GM12878 (cell line): ENCODE results near the gene TRIM39. TPM values are rescaled to one million over a fixed set of nuclear protein-coding genes. Genes with fewer than 3 reads are reported as not detected.

ENCODE experiments used
- ATAC-seq: fragments of 200-7000 bp; cut with Tn5 transposase; 3 replicates; pipeline ENCODE4 v1.9.1; 2020; ENCODE audit warnings: mild to moderate bottlenecking, moderate library complexity
- BruUV-seq: library from RNA; stranded (reverse); fragments of 400-500 nt; replicated peaks from 2 replicates; lab custom pipeline; 2021; lab: Mats Ljungman, UMichigan
- CTCF ChIA-PET: fragments of 300-600 bp; sonication (Branson Sonifier 250); formaldehyde crosslinking; extraction: SDS; loops from one replicate; lab custom pipeline; 2021; ENCODE audit warnings: inconsistent platforms; lab: Yijun Ruan, JAX
- POLR2A ChIA-PET: fragments of 350-600 bp; formaldehyde crosslinking; extraction: SDS; loops from one replicate; lab custom pipeline; 2021; ENCODE audit warnings: inconsistent platforms; lab: Charles Lee
- RAD21 ChIA-PET: fragments of 300-600 bp; sonication (Branson Sonifier 250); formaldehyde crosslinking; loops from one replicate; lab custom pipeline; 2023; ENCODE audit warnings: antibody characterized with exemption; ENCODE audit not compliant: unreplicated experiment; lab: Charles Lee
- SMC1A ChIA-PET: fragments of 300-600 bp; sonication (Branson Sonifier 250); formaldehyde crosslinking; loops from one replicate; lab custom pipeline; 2023; ENCODE audit not compliant: unreplicated experiment, uncharacterized antibody; lab: Charles Lee
- DNase-seq: peaks from one replicate; pipeline ENCODE4 v3.0.0-alpha.2; 2011; ENCODE audit warnings: low read depth, low spot score
- FAIRE-seq: peaks from 3 replicates; lab custom pipeline; 2011; peaks lifted over from hg19 to GRCh38; lab: Jason Lieb, UNC
- H2AFZ ChIP-seq: 2 replicates; pipeline ENCODE4 v1.6.0; 2011; ENCODE audit warnings: low read depth, low read length, control low read depth; ENCODE audit not compliant: control insufficient read depth
- H3K27ac ChIP-seq: 2 replicates; pipeline ENCODE4 v1.5.1; 2011; ENCODE audit warnings: control low read depth; ENCODE audit not compliant: control insufficient read depth, insufficient read depth
- H3K27me3 ChIP-seq, 2 experiments: replicated peaks in 1 of 2; 2 replicates each; pipeline versions ENCODE4 v1.6.0 to v1.6.1; 2011; ENCODE audit warnings: low read length in 1 of 2; ENCODE audit not compliant: control insufficient read depth in 2 of 2, insufficient read depth in 2 of 2
- H3K36me3 ChIP-seq, 2 experiments: 2 replicates each; pipeline ENCODE4 v1.5.1; 2011; ENCODE audit warnings: low read length in 1 of 2; ENCODE audit not compliant: control insufficient read depth in 2 of 2, insufficient read depth in 2 of 2
- H3K4me1 ChIP-seq: 2 replicates; pipeline ENCODE4 v1.6.1; 2011; ENCODE audit warnings: mild to moderate bottlenecking, low read length, moderate library complexity, mixed read lengths; ENCODE audit not compliant: control insufficient read depth, insufficient read depth
- H3K4me2 ChIP-seq: 2 replicates; pipeline ENCODE4 v1.6.0; 2011; ENCODE audit warnings: control low read depth; ENCODE audit not compliant: control insufficient read depth, insufficient read depth
- H3K4me3 ChIP-seq: fragments of 200-600 bp; sonication (generic); 2 replicates; pipeline ENCODE4 v1.5.1; 2016
- H3K79me2 ChIP-seq: 2 replicates; pipeline ENCODE4 v1.6.0; 2011; ENCODE audit warnings: low read length; ENCODE audit not compliant: control insufficient read depth, insufficient read depth
- H3K9ac ChIP-seq: 2 replicates; pipeline ENCODE4 v1.8.0; 2011; ENCODE audit warnings: low read length, control low read depth, mixed read lengths; ENCODE audit not compliant: control insufficient read depth, insufficient read depth
- H3K9me3 ChIP-seq: replicated peaks from 3 replicates; pipeline ENCODE4 v1.5.1; 2011; ENCODE audit warnings: mild to moderate bottlenecking, low read length; ENCODE audit not compliant: control insufficient read depth, insufficient read depth
- H4K20me1 ChIP-seq: 2 replicates; pipeline ENCODE4 v1.6.0; 2011; ENCODE audit not compliant: control insufficient read depth, insufficient read depth
- EED ChIP-seq: sonication (generic); IDR thresholded peaks from 2 replicates; pipeline ENCODE4 v1.6.1; 2016; ENCODE audit warnings: antibody characterized with exemption, low read depth
- HDGF ChIP-seq: fragments of 450-650 bp; IDR thresholded peaks from 2 replicates; pipeline ENCODE4 v1.6.1; 2016; ENCODE audit warnings: antibody characterized with exemption
- IRF3 ChIP-seq: fragments of 450-650 bp; IDR thresholded peaks from 2 replicates; pipeline ENCODE4 v1.6.1; 2014; ENCODE audit warnings: mild to moderate bottlenecking
- MEF2A ChIP-seq: IDR thresholded peaks from 2 replicates; pipeline ENCODE4 v1.6.1; 2011; ENCODE audit warnings: low read depth, mild to moderate bottlenecking, low read length, moderate library complexity; ENCODE audit not compliant: insufficient read depth
- NFIC ChIP-seq: IDR thresholded peaks from 2 replicates; pipeline ENCODE4 v1.6.1; 2012; ENCODE audit warnings: low read depth, mild to moderate bottlenecking, inconsistent platforms, low read length, moderate library complexity
- PML ChIP-seq: IDR thresholded peaks from 2 replicates; pipeline ENCODE4 v1.6.1; 2012; ENCODE audit warnings: low read length, inconsistent platforms
- PRDM15 ChIP-seq: fragments of 450-650 bp; formaldehyde crosslinking; IDR thresholded peaks from 2 replicates; pipeline ENCODE4 v1.4.0; 2020; ENCODE audit warnings: mild to moderate bottlenecking, moderate library complexity
- STAT3 ChIP-seq: IDR thresholded peaks from 2 replicates; pipeline ENCODE4 v1.6.1; 2011; ENCODE audit warnings: low read depth, low read length, improper control_type of control experiment
- SUZ12 ChIP-seq: fragments of 200-600 bp; sonication (generic); IDR thresholded peaks from one replicate; pipeline ENCODE4 v1.6.1; 2018; ENCODE audit warnings: antibody characterized with exemption, mild to moderate bottlenecking; ENCODE audit not compliant: unreplicated experiment
- TARDBP ChIP-seq: IDR thresholded peaks from 2 replicates; pipeline ENCODE4 v1.6.1; 2016; ENCODE audit warnings: borderline replicate concordance
- USF1 ChIP-seq: IDR thresholded peaks from 2 replicates; pipeline ENCODE4 v1.6.1; 2011; ENCODE audit warnings: borderline replicate concordance, low read depth, mild to moderate bottlenecking, moderate library complexity, mixed read lengths, low read length; ENCODE audit not compliant: insufficient read depth; ENCODE audit errors: extremely low read length
- ZBED1 ChIP-seq: IDR thresholded peaks from 2 replicates; pipeline ENCODE4 v1.6.1; 2016; ENCODE audit warnings: borderline replicate concordance
- ZNF622 ChIP-seq: fragments of 450-650 bp; IDR thresholded peaks from 2 replicates; pipeline ENCODE4 v1.6.1; 2017; ENCODE audit warnings: mild to moderate bottlenecking, inconsistent platforms
- ZNF687 ChIP-seq: fragments of 450-650 bp; IDR thresholded peaks from 2 replicates; pipeline ENCODE4 v1.6.1; 2017; ENCODE audit warnings: mild to moderate bottlenecking, moderate library complexity
- WGBS: methylation state at CpG from one replicate; pipeline ENCODE4 v1.1.6; 2016; ENCODE audit warnings: low lambda C conversion rate; ENCODE audit not compliant: insufficient replicate concordance, insufficient coverage; ENCODE audit errors: missing lambda C conversion rate; 5-methylcytosine and 5-hydroxymethylcytosine counted together
- in situ Hi-C: fragments of 300-500 bp; cut with MboI; formaldehyde crosslinking; loops from 9 replicates; pipeline ENCODE4 v1.14.3; 2018; ENCODE audit warnings: mixed read lengths
- intact Hi-C: fragments of 100-400 bp; cut with micrococcal nuclease; formaldehyde crosslinking; loops from one replicate; pipeline ENCODE4 v1.14.2; 2022; ENCODE audit not compliant: unreplicated experiment
- polyA plus RNA-seq, 11 experiments: library from polyadenylated mRNA; depleted of rRNA in 4 of 11; unstranded in 6 of 11; stranded (reverse) in 5 of 11; fragments of >200 nt; fragmentation: Nextera tagmentation in 4 of 11; fragmentation: Illumina TruSeq in 1 of 11; extraction: Ambion mirVana in 4 of 11; extraction: Trizol in 1 of 11; gene quantifications; 1 replicate in 1 of 11; 2 replicates in 10 of 11; pipeline versions ENCODE4 v1.2.1 to v1.2.3, GENCODE V29; 2011 to 2016; ENCODE audit warnings: inconsistent platforms in 2 of 11, missing spikeins in 2 of 11, low read depth in 1 of 11
- total RNA-seq, 4 experiments: library from RNA; depleted of rRNA in 3 of 4; stranded (reverse); fragments of >200 nt in 3 of 4; fragmentation: Illumina TruSeq in 1 of 4; extraction: Trizol in 1 of 4; gene quantifications; 2 replicates each; pipeline versions ENCODE4 v1.2.1 to v1.2.3, GENCODE V29; 2013 to 2021

Gene TRIM39
- total and polyA plus RNA-seq, 10 of the 15 experiments (the other 5 are each of a cell fraction or from before 2014, with no cell fraction given): 3.0 to 11.9 (median 8.8) TPM

- no peak for TF ChIP-seq EED
Observed at GRCh38 chr6:30363459-30363858, 36.7 kb downstream of the TRIM39 start (continued).

- ATAC-seq: peak; percentile 68
- ChIA-PET CTCF (interaction anchor here (1.2 kb wide), 1 partner anchor 33 kb away, joined by 3 read pairs; no protein-coding TSS in a partner anchor), SMC1A (interaction anchor here (0.6 kb wide), 1 partner anchor 35 kb away, joined by 3 read pairs; no protein-coding TSS in a partner anchor), POLR2A (no interaction called here), RAD21 (no interaction called here)
- Histone ChIP-seq H3K4me2 (no peak overlapping the region), H3K36me3 (no peaks in the 10 kb centered on the region), H3K27ac (no peak overlapping the region), H4K20me1 (no peaks in the 10 kb centered on the region), H3K4me1 (no peaks in the 10 kb centered on the region), H3K4me3 (no peak overlapping the region), H3K9me3 (no peaks in the 10 kb centered on the region; the same call in 2 of the 3 replicates), H2AFZ (no peak overlapping the region), H3K27me3 (peaks cover 1 to 2% of the 10 kb centered on the region in 2 experiments; a peak in 2 of 4 replicates), H3K9ac (no peak overlapping the region), H3K79me2 (no peaks in the 10 kb centered on the region)
- in situ Hi-C loops: no loop called here
- intact Hi-C loops: no loop called here
- no peak for DNase-seq
- 0% methylated on average over 2 of the region's 2 CpGs for WGBS
- no TSS peak for BruUV-seq
- no peak for FAIRE-seq
- TF ChIP-seq USF1 (no peak), NFIC (no peak), HDGF (no peak), ZBED1 (no peak), PRDM15 (CRISPR knock-in tag) (no peak), IRF3 (no peak), PML (no peak), ZNF687 (no peak), MEF2A (no peak), TARDBP (no peak), SUZ12 (no peak), EED (no peak), STAT3 (no peak), ZNF622 (no peak)
Observed at GRCh38 chr6:30364591-30364990, 37.9 kb downstream of the TRIM39 start.
